DMS153 (cell line): ENCODE data around the gene CHIC2.
"Not testable (repeated sequence)": the region's sequence is repeated elsewhere in the genome, so short reads cannot be mapped to it uniquely, and the experiment has no call there.

Source experiments
- DNase-seq: peaks from one replicate; lab custom pipeline; 2025; lab: John Stamatoyannopoulos, UW

The CHIC2 gene

GRCh38 chr4:54064317-54065111 is at the start of gene CHIC2:
TSS of gene CHIC2 (minus strand) at chr4:54064605. CDS start at chr4:54064300, 305 bp downstream.
- DNase-seq: peak; percentile 90

GRCh38 chr4:54113206-54113605 is 48.8 kb upstream of the CHIC2 start:
- DNase-seq: not testable (repeated sequence)

GRCh38 chr4:54110019-54110416 is 45.6 kb upstream of the CHIC2 start:
- no peak for DNase-seq

- no peak for DNase-seq
These were observed 45.0 kb upstream of the CHIC2 start for GRCh38 chr4:54109241-54110018.

GRCh38 chr4:54107951-54108748 is 43.7 kb upstream of the CHIC2 start:
- DNase-seq: no peak

- DNase-seq: no peak
These were observed 40.5 kb upstream of the CHIC2 start for GRCh38 chr4:54104907-54105306.

- DNase-seq: no peak
These were observed 38.8 kb upstream of the CHIC2 start for GRCh38 chr4:54103190-54103574.

GRCh38 chr4:54102531-54103106 is 38.2 kb upstream of the CHIC2 start:
- no peak for DNase-seq

GRCh38 chr4:54101190-54102041 is 37.0 kb upstream of the CHIC2 start:
- no peak for DNase-seq

GRCh38 chr4:54100595-54101189 is 36.3 kb upstream of the CHIC2 start:
- no peak for DNase-seq

GRCh38 chr4:54099748-54100574 is 35.6 kb upstream of the CHIC2 start, which contains the start of gene GSX2:
TSS of gene GSX2 (plus strand) at chr4:54100163. CDS start at chr4:54100345, 182 bp downstream.
- DNase-seq: no peak

- DNase-seq: no peak
These were observed 34.9 kb upstream of the CHIC2 start for GRCh38 chr4:54099287-54099747.

GRCh38 chr4:54098375-54098774 is 34.0 kb upstream of the CHIC2 start:
- DNase-seq: no peak

- DNase-seq: no peak
These were observed 32.7 kb upstream of the CHIC2 start for GRCh38 chr4:54097152-54097551.

GRCh38 chr4:54096295-54096962 is 32.0 kb upstream of the CHIC2 start:
- DNase-seq: no peak

- DNase-seq: no peak
These were observed 30.9 kb upstream of the CHIC2 start for GRCh38 chr4:54095110-54095825.

GRCh38 chr4:54094451-54094850 is 30.0 kb upstream of the CHIC2 start:
- DNase-seq: no peak
